HG02571 (cell line): ENCODE results near the gene FAM8A1.

Experiments used
- ATAC-seq: cut with Tn5 transposase; IDR thresholded peaks from one replicate; pipeline ENCODE4 v1.9.1; 2021; ENCODE audit warnings: mild to moderate bottlenecking, moderate library complexity; ENCODE audit not compliant: unreplicated experiment

Gene FAM8A1

GRCh38 chr6:17601386-17601703 is 1.2 kb downstream of the FAM8A1 start:
- no peak for ATAC-seq

- ATAC-seq: no peak
These were observed 2.8 kb downstream of the FAM8A1 start for GRCh38 chr6:17602888-17603287.

- ATAC-seq: no peak
These were observed 6.5 kb downstream of the FAM8A1 start for GRCh38 chr6:17606606-17607005.

GRCh38 chr6:17610835-17611234 is 10.7 kb downstream of the FAM8A1 start:
- no peak for ATAC-seq

GRCh38 chr6:17612048-17612447 is 11.9 kb downstream of the FAM8A1 start:
- no peak for ATAC-seq

- no peak for ATAC-seq
These were observed 15.7 kb downstream of the FAM8A1 start for GRCh38 chr6:17615794-17616193.

GRCh38 chr6:17621003-17621402 is 20.9 kb downstream of the FAM8A1 start:
- peak; percentile 77 for ATAC-seq

- no peak for ATAC-seq
These were observed 22.0 kb downstream of the FAM8A1 start for GRCh38 chr6:17622144-17622543.

GRCh38 chr6:17624396-17624795 is 24.3 kb downstream of the FAM8A1 start:
- no peak for ATAC-seq

- no peak for ATAC-seq
These were observed 28.8 kb downstream of the FAM8A1 start for GRCh38 chr6:17628873-17629272.

- no peak for ATAC-seq
These were observed 29.9 kb downstream of the FAM8A1 start for GRCh38 chr6:17629824-17630510.

- no peak for ATAC-seq
These were observed 30.5 kb downstream of the FAM8A1 start for GRCh38 chr6:17630511-17631073.

GRCh38 chr6:17632934-17633333 is 32.8 kb downstream of the FAM8A1 start:
- no peak for ATAC-seq

GRCh38 chr6:17633465-17634188 is 33.5 kb downstream of the FAM8A1 start:
- no peak for ATAC-seq

- ATAC-seq: no peak
These were observed 35.5 kb downstream of the FAM8A1 start for GRCh38 chr6:17635568-17635967.

- no peak for ATAC-seq
These were observed 38.2 kb downstream of the FAM8A1 start for GRCh38 chr6:17638212-17638715.

GRCh38 chr6:17640477-17640917 is 40.4 kb downstream of the FAM8A1 start:
- ATAC-seq: no peak

GRCh38 chr6:17648745-17649144 is 48.6 kb downstream of the FAM8A1 start:
- no peak for ATAC-seq

- ATAC-seq: no peak
These were observed 50.7 kb downstream of the FAM8A1 start for GRCh38 chr6:17650656-17651309.

GRCh38 chr6:17653198-17653882 is 53.2 kb downstream of the FAM8A1 start:
- ATAC-seq: no peak

- ATAC-seq: no peak
These were observed 56.0 kb downstream of the FAM8A1 start for GRCh38 chr6:17656092-17656491.
